GM19035 (cell line): ENCODE measurements around the gene GLB1L.

Source experiments
- ATAC-seq: cut with Tn5 transposase; IDR thresholded peaks from one replicate; pipeline ENCODE4 v1.9.1; 2021; ENCODE audit not compliant: unreplicated experiment

The GLB1L gene

GRCh38 chr2:219253753-219254589 is 8.7 kb upstream of the GLB1L start, which contains the start of gene TUBA4A:
Gene TUBA4A, minus strand, starts transcription at chr2:219253918. Its CDS starts 60 bp downstream, at chr2:219253858.
- peak; percentile 65 for ATAC-seq

- peak; percentile 20 for ATAC-seq
Observed at GRCh38 chr2:219252900-219253752, 7.9 kb upstream of the GLB1L start, which contains the start of gene TUBA4B. Gene TUBA4B, plus strand, starts transcription at chr2:219253243. Its CDS starts 165 bp downstream, at chr2:219253408.

- ATAC-seq, result peak; percentile 0
Observed at GRCh38 chr2:219252570-219252899, 7.3 kb upstream of the GLB1L start.

GRCh38 chr2:219252084-219252483 is 6.8 kb upstream of the GLB1L start:
- no peak for ATAC-seq

- no peak for ATAC-seq
Observed at GRCh38 chr2:219251656-219252055, 6.4 kb upstream of the GLB1L start.

GRCh38 chr2:219250049-219250781 is 5.0 kb upstream of the GLB1L start:
- ATAC-seq, result no peak

- no peak for ATAC-seq
Observed at GRCh38 chr2:219249203-219249980, 4.1 kb upstream of the GLB1L start.

GRCh38 chr2:219248845-219249202 is 3.6 kb upstream of the GLB1L start:
- ATAC-seq, result no peak

GRCh38 chr2:219247678-219248642 is 2.7 kb upstream of the GLB1L start:
- ATAC-seq, result no peak

GRCh38 chr2:219246559-219246958 is 1.3 kb upstream of the GLB1L start:
- no peak for ATAC-seq

GRCh38 chr2:219245899-219246230 is 621 bp upstream of the GLB1L start:
- no peak for ATAC-seq

- no peak for ATAC-seq
Observed at GRCh38 chr2:219244789-219245147, 476 bp downstream of the GLB1L start.

- no peak for ATAC-seq
Observed at GRCh38 chr2:219243291-219243761, 1.9 kb downstream of the GLB1L start.

- ATAC-seq, result no peak
Observed at GRCh38 chr2:219234331-219234730, 10.9 kb downstream of the GLB1L start.

GRCh38 chr2:219230059-219230540 is 15.1 kb downstream of the GLB1L start:
- peak; percentile 17 for ATAC-seq

- ATAC-seq, result peak; percentile 96
Observed at GRCh38 chr2:219229305-219230058, 15.8 kb downstream of the GLB1L start, which contains the start of the genes ANKZF1 and ATG9A. Gene ANKZF1, plus strand, starts transcription at chr2:219229806. Its CDS starts 452 bp downstream, at chr2:219230258. Gene ATG9A, minus strand, starts transcription at chr2:219229636. Its CDS starts 1,612 bp downstream, at chr2:219228024.

- ATAC-seq, result no peak
Observed at GRCh38 chr2:219228911-219229304, 16.3 kb downstream of the GLB1L start.
